Hematopoietic multipotent progenitor cell treated with erythropoietin and hydrocortisone succinate and interleukin-3 and kit ligand, for 4 days (in vitro differentiated cells): Measurements from ENCODE around the gene ALX4.

Experiments
- DNase-seq: peaks from one replicate; pipeline ENCODE4 v3.0.0-alpha.2; 2015

The ALX4 gene

GRCh38 chr11:44335052-44335760 lies 25.3 kb upstream of the ALX4 start:
- DNase-seq, result no peak

GRCh38 chr11:44334356-44335004 lies 24.5 kb upstream of the ALX4 start:
- no peak for DNase-seq

GRCh38 chr11:44333271-44334218 lies 23.6 kb upstream of the ALX4 start:
- DNase-seq, result peak; percentile 74

- DNase-seq, result no peak
Observed at GRCh38 chr11:44332665-44333064, 22.7 kb upstream of the ALX4 start.

- DNase-seq, result no peak
Observed at GRCh38 chr11:44329472-44330230, 19.7 kb upstream of the ALX4 start.

- DNase-seq, result no peak
Observed at GRCh38 chr11:44328138-44328660, 18.3 kb upstream of the ALX4 start.

- no peak for DNase-seq
Observed at GRCh38 chr11:44327730-44328129, 17.8 kb upstream of the ALX4 start.

GRCh38 chr11:44326615-44327475 lies 16.9 kb upstream of the ALX4 start:
- no peak for DNase-seq

- DNase-seq, result no peak
Observed at GRCh38 chr11:44325698-44326097, 15.8 kb upstream of the ALX4 start.

- DNase-seq, result no peak
Observed at GRCh38 chr11:44324749-44325525, 15.0 kb upstream of the ALX4 start.

- no peak for DNase-seq
Observed at GRCh38 chr11:44324222-44324621, 14.3 kb upstream of the ALX4 start.

- no peak for DNase-seq
Observed at GRCh38 chr11:44322243-44322642, 12.3 kb upstream of the ALX4 start.

- DNase-seq, result no peak
Observed at GRCh38 chr11:44321059-44321458, 11.1 kb upstream of the ALX4 start.

GRCh38 chr11:44320289-44320973 lies 10.5 kb upstream of the ALX4 start:
- no peak for DNase-seq

GRCh38 chr11:44319552-44320288 lies 9.8 kb upstream of the ALX4 start:
- peak; percentile 60 for DNase-seq

GRCh38 chr11:44319170-44319551 lies 9.2 kb upstream of the ALX4 start:
- no peak for DNase-seq

GRCh38 chr11:44318369-44318768 lies 8.4 kb upstream of the ALX4 start:
- no peak for DNase-seq

- peak; percentile 21 for DNase-seq
Observed at GRCh38 chr11:44316659-44317240, 6.8 kb upstream of the ALX4 start.
